ENCODE data around the gene RASSF6.
"Not testable (repeated sequence)": the region's sequence is repeated elsewhere in the genome, so short reads cannot be mapped to it uniquely, and the experiment has no call there.

RASSF6 gene

GRCh38 chr4:73573794-73574528, 46.3 kb downstream of the RASSF6 start:
- DNase-seq = no peak

- not testable (repeated sequence) for DNase-seq
Observed at GRCh38 chr4:73550865-73551264, 69.4 kb downstream of the RASSF6 start.

GRCh38 chr4:73544620-73545019, 75.6 kb downstream of the RASSF6 start:
- no peak for DNase-seq

- DNase-seq = no peak
Observed at GRCh38 chr4:73541251-73541650, 79.0 kb downstream of the RASSF6 start.

- no peak for DNase-seq
Observed at GRCh38 chr4:73540826-73541225, 79.4 kb downstream of the RASSF6 start.

- DNase-seq = no peak
Observed at GRCh38 chr4:73539386-73539785, 80.8 kb downstream of the RASSF6 start.

- no peak for DNase-seq
Observed at GRCh38 chr4:73538162-73538561, 82.1 kb downstream of the RASSF6 start.

GRCh38 chr4:73533515-73534422, 86.5 kb downstream of the RASSF6 start:
- DNase-seq = no peak

GRCh38 chr4:73528171-73528570, 92.1 kb downstream of the RASSF6 start:
- DNase-seq = no peak

- DNase-seq = no peak
Observed at GRCh38 chr4:73527196-73527595, 93.0 kb downstream of the RASSF6 start.

GRCh38 chr4:73525611-73526010, 94.6 kb downstream of the RASSF6 start:
- DNase-seq = no peak

- no peak for DNase-seq
Observed at GRCh38 chr4:73523126-73523525, 97.1 kb downstream of the RASSF6 start.

Measured in stimulated activated naive CD4-positive, alpha-beta T cell treated with Interleukin-2 at 50 U/mL for 16 hours (primary cell).